Left ventricle myocardium inferior (tissue), 1 donor: ENCODE measurements around the gene LOC128125822.
A peak's percentile ranks its signal among the peaks of the same experiment; 100 is the strongest.
"Not testable (repeated sequence)": the region's sequence is repeated elsewhere in the genome, so short reads cannot be mapped to it uniquely, and the experiment has no call there.

Experiments
- DNase-seq: peaks from one replicate; pipeline ENCODE4 v3.0.0-alpha.2; 2020
- H3K27ac ChIP-seq: fragments of 200-600 bp; replicated peaks from 2 replicates; pipeline ENCODE4 v1.8.0; 2021
- H3K27me3 ChIP-seq: fragments of 200-600 bp; 2 replicates; pipeline ENCODE4 v1.8.0; 2021; ENCODE audit warnings: low read depth
- H3K36me3 ChIP-seq: fragments of 200-600 bp; 2 replicates; pipeline ENCODE4 v1.8.0; 2021
- H3K4me1 ChIP-seq: fragments of 200-600 bp; 2 replicates; pipeline ENCODE4 v1.8.0; 2021
- H3K4me3 ChIP-seq: fragments of 200-600 bp; 2 replicates; pipeline ENCODE4 v1.8.0; 2021; ENCODE audit warnings: mild to moderate bottlenecking, moderate library complexity
- H3K9me3 ChIP-seq: fragments of 200-600 bp; replicated peaks from 2 replicates; pipeline ENCODE4 v1.8.0; 2021
- CTCF ChIP-seq: fragments of 200-600 bp; IDR thresholded peaks from 2 replicates; pipeline ENCODE4 v1.8.0; 2021; ENCODE audit warnings: antibody characterized with exemption, mild to moderate bottlenecking, borderline replicate concordance
- intact Hi-C: fragments of 100-400 bp; cut with micrococcal nuclease; formaldehyde crosslinking; loops from one replicate; pipeline ENCODE4 v1.11.0; 2022
- donor health status: DM: no; HTN: yes; CAD: no; lungs with severe emphysema.

Gene LOC128125822

GRCh38 chr6:63582579-63583231 lies 10.4 kb downstream of the LOC128125822 start:
- no peaks in the 10 kb centered on the region for H3K27me3 ChIP-seq
- TF ChIP-seq CTCF = no peak
- intact Hi-C loops = no loop called here
- H3K27ac ChIP-seq = no peak overlapping the region
- peaks cover 5% of the 10 kb centered on the region for H3K4me1 ChIP-seq
- no peaks in the 10 kb centered on the region for H3K9me3 ChIP-seq
- DNase-seq = no peak
- H3K4me3 ChIP-seq = no peak overlapping the region
- peaks cover 44% of the 10 kb centered on the region for H3K36me3 ChIP-seq

- no peak for TF ChIP-seq CTCF
- Histone ChIP-seq H3K9me3 (no peaks in the 10 kb centered on the region), H3K36me3 (peaks cover 30% of the 10 kb centered on the region), H3K4me3 (no peak overlapping the region), H3K27ac (peak overlapping the region; percentile 25), H3K4me1 (peaks cover 5% of the 10 kb centered on the region), H3K27me3 (no peaks in the 10 kb centered on the region)
- intact Hi-C loops = no loop called here
- no peak for DNase-seq
Measured at GRCh38 chr6:63584125-63584514, 11.8 kb downstream of the LOC128125822 start.

GRCh38 chr6:63584566-63584965 lies 12.3 kb downstream of the LOC128125822 start:
- intact Hi-C loops = no loop called here
- no peak for DNase-seq
- TF ChIP-seq CTCF = no peak
- H3K4me1 ChIP-seq = peaks cover 5% of the 10 kb centered on the region
- H3K4me3 ChIP-seq = no peak overlapping the region
- H3K27ac ChIP-seq = no peak overlapping the region
- peaks cover 26% of the 10 kb centered on the region for H3K36me3 ChIP-seq
- no peaks in the 10 kb centered on the region for H3K27me3 ChIP-seq
- H3K9me3 ChIP-seq = no peaks in the 10 kb centered on the region

- H3K27ac ChIP-seq, intact Hi-C loops, DNase-seq, H3K9me3 ChIP-seq, H3K4me1 ChIP-seq, H3K4me3 ChIP-seq, H3K27me3 ChIP-seq: not testable (repeated sequence)
- H3K36me3 ChIP-seq = peaks cover 15% of the 10 kb centered on the region
Measured at GRCh38 chr6:63585652-63586051, 13.4 kb downstream of the LOC128125822 start.

- intact Hi-C loops = no loop called here
- H3K4me3 ChIP-seq = no peak overlapping the region
Measured at GRCh38 chr6:63589952-63590411, 17.7 kb downstream of the LOC128125822 start.

More at GRCh38 chr6:63589952-63590411, 17.7 kb downstream of the LOC128125822 start:
- no peak for TF ChIP-seq CTCF
- H3K4me1 ChIP-seq = no peaks in the 10 kb centered on the region
- DNase-seq = no peak
- H3K27me3 ChIP-seq = no peaks in the 10 kb centered on the region
- no peaks in the 10 kb centered on the region for H3K9me3 ChIP-seq
- no peak overlapping the region for H3K27ac ChIP-seq
- no peaks in the 10 kb centered on the region for H3K36me3 ChIP-seq
